Neuronal stem cell (in vitro differentiated cells): ENCODE results near the gene PLAGL1.

Experiments
- DNase-seq: peaks from one replicate; pipeline ENCODE4 v3.0.0-alpha.2; 2013; ENCODE audit warnings: low spot score
- H2AFZ ChIP-seq: one replicate; pipeline ENCODE4 v1.6.1; 2013; ENCODE audit warnings: mild to moderate bottlenecking, low read length, inconsistent platforms
- H2AK5ac ChIP-seq: 2 replicates; pipeline ENCODE4 v1.6.1; 2013; ENCODE audit warnings: low read depth, mild to moderate bottlenecking, inconsistent platforms, low read length, moderate library complexity, mixed read lengths
- H2BK120ac ChIP-seq: 2 replicates; pipeline ENCODE4 v1.6.1; 2013; ENCODE audit warnings: low read depth, mild to moderate bottlenecking, inconsistent platforms, low read length, moderate library complexity, mixed read lengths
- H2BK12ac ChIP-seq: one replicate; pipeline ENCODE4 v1.6.1; 2013; ENCODE audit warnings: low read length, inconsistent platforms
- H2BK15ac ChIP-seq: 2 replicates; pipeline ENCODE4 v1.6.1; 2013; ENCODE audit warnings: mild to moderate bottlenecking, low read length, inconsistent platforms, mixed read lengths
- H2BK5ac ChIP-seq: one replicate; pipeline ENCODE4 v1.6.1; 2013; ENCODE audit warnings: inconsistent platforms, mild to moderate bottlenecking, low read length, moderate library complexity
- H3K14ac ChIP-seq: one replicate; pipeline ENCODE4 v1.6.1; 2013; ENCODE audit warnings: low read length, inconsistent platforms
- H3K18ac ChIP-seq: 2 replicates; pipeline ENCODE4 v1.6.1; 2013; ENCODE audit warnings: low read length, inconsistent platforms
- H3K23ac ChIP-seq: 2 replicates; pipeline ENCODE4 v1.6.1; 2013; ENCODE audit warnings: low read depth, mild to moderate bottlenecking, mixed read lengths, low read length, inconsistent platforms; ENCODE audit not compliant: poor library complexity
- H3K27ac ChIP-seq: replicated peaks from 3 replicates; pipeline ENCODE4 v1.5.1; 2013; ENCODE audit warnings: low read length, inconsistent platforms
- H3K27me3 ChIP-seq, 3 experiments: 2 replicates each; pipeline ENCODE4 v1.6.1; 2013; ENCODE audit warnings: low read length in 3 of 3, mild to moderate bottlenecking in 2 of 3, inconsistent platforms in 1 of 3, low read depth in 1 of 3, mixed read lengths in 1 of 3, moderate library complexity in 1 of 3; ENCODE audit not compliant: control insufficient read depth in 3 of 3, insufficient read depth in 3 of 3
- H3K36me3 ChIP-seq, 2 donors: replicated peaks in 1 of 2; 2 replicates each; pipeline ENCODE4 v1.6.1; 2013; ENCODE audit warnings: low read length in 2 of 2; ENCODE audit not compliant: control insufficient read depth in 2 of 2, insufficient read depth in 2 of 2
- H3K4ac ChIP-seq: 2 replicates; pipeline ENCODE4 v1.6.1; 2013; ENCODE audit warnings: inconsistent platforms, mild to moderate bottlenecking, low read length, moderate library complexity
- H3K4me1 ChIP-seq, 2 donors: 1 replicate in 1 of 2; 2 replicates in 1 of 2; pipeline ENCODE4 v1.6.1; 2013; ENCODE audit warnings: low read length in 2 of 2, low read depth in 1 of 2; ENCODE audit not compliant: control insufficient read depth in 2 of 2, insufficient read depth in 1 of 2
- H3K4me2 ChIP-seq: one replicate; pipeline ENCODE4 v1.6.1; 2013; ENCODE audit warnings: mild to moderate bottlenecking, low read length, inconsistent platforms; ENCODE audit not compliant: insufficient read depth, poor library complexity, severe bottlenecking
- H3K4me3 ChIP-seq, 2 donors: 2 replicates each; pipeline ENCODE4 v1.5.1; 2013; ENCODE audit warnings: low read length in 2 of 2, mild to moderate bottlenecking in 2 of 2, inconsistent platforms in 1 of 2, moderate library complexity in 1 of 2
- H3K79me1 ChIP-seq: one replicate; pipeline ENCODE4 v1.6.1; 2013; ENCODE audit warnings: low read depth, mild to moderate bottlenecking, inconsistent platforms, low read length, moderate library complexity
- H3K9ac ChIP-seq: one replicate; pipeline ENCODE4 v1.6.1; 2013; ENCODE audit warnings: mild to moderate bottlenecking, low read depth, low read length, inconsistent platforms; ENCODE audit not compliant: poor library complexity
- H3K9me3 ChIP-seq, 2 donors: replicated peaks in 1 of 2; 2 replicates each; pipeline versions ENCODE3 to v1.6.1; 2013; ENCODE audit warnings: low read length in 2 of 2, mild to moderate bottlenecking in 2 of 2, inconsistent platforms in 1 of 2, low read depth in 1 of 2, mixed read lengths in 1 of 2, moderate library complexity in 1 of 2; ENCODE audit not compliant: control insufficient read depth in 2 of 2, insufficient read depth in 1 of 2
- H4K8ac ChIP-seq: one replicate; pipeline ENCODE4 v1.6.1; 2013; ENCODE audit warnings: low read depth, mild to moderate bottlenecking, inconsistent platforms, low read length, moderate library complexity
- H4K91ac ChIP-seq: one replicate; pipeline ENCODE4 v1.6.1; 2013; ENCODE audit warnings: low read length, low read depth, mild to moderate bottlenecking, inconsistent platforms; ENCODE audit not compliant: poor library complexity
- WGBS, 2 donors: extraction: QIAGEN DNeasy Blood & Tissue Kit; methylation state at CpG; one replicate each; pipeline ENCODE4 v1.1.7; 2013; ENCODE audit warnings: missing lambda C conversion rate in 2 of 2, mixed read lengths in 1 of 2; ENCODE audit not compliant: insufficient read length in 2 of 2, insufficient replicate concordance in 1 of 2; ENCODE audit errors: extremely low coverage in 2 of 2; 5-methylcytosine and 5-hydroxymethylcytosine counted together

Gene PLAGL1

DNA sequence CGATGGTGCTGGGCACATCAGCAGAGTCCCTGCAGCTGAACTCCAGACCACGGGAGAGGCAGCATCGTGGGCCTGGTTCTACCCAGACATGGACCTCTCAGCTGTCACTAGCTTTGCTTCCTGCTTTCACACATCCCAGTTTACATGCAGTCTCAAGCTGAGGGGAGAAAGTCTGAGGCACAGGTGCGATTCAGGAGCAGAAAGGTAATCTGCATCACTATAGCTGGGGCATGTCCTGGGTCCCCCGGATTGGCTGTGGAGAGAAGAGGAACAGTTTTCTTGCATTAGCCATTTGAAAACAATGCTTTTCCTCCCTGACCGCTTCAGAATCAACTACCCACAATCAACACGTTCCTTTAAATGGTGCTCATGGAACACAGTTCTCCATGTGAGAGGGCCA lies 59.9 kb downstream of the PLAGL1 start:
- Histone ChIP-seq H3K4ac (no peak overlapping the region), H3K9ac (no peak overlapping the region), H3K36me3 (peaks cover 0 to 72% of the 10 kb centered on the region in 2 donors), H2BK15ac (no peak overlapping the region), H4K8ac (no peak overlapping the region), H2BK12ac (no peak overlapping the region), H3K27ac (no peak overlapping the region), H3K18ac (no peak overlapping the region), H2BK120ac (no peak overlapping the region), H3K14ac (no peak overlapping the region), H3K4me3 (no peak overlapping the region), H3K27me3 (no peaks in the 10 kb centered on the region), H3K79me1 (no peaks in the 10 kb centered on the region), H2AFZ (no peak overlapping the region), H4K91ac (no peak overlapping the region), H3K4me1 (peaks cover 0 to 3% of the 10 kb centered on the region in 2 donors), H2BK5ac (no peak overlapping the region), H3K4me2 (no peak overlapping the region), H2AK5ac (no peak overlapping the region), H3K23ac (no peak overlapping the region), H3K9me3 (peaks cover 0 to 17% of the 10 kb centered on the region in 2 donors)
- WGBS, 2 donors, result no CpG with 5 or more reads among the region's 7 CpGs
- no peak for DNase-seq

DNA sequence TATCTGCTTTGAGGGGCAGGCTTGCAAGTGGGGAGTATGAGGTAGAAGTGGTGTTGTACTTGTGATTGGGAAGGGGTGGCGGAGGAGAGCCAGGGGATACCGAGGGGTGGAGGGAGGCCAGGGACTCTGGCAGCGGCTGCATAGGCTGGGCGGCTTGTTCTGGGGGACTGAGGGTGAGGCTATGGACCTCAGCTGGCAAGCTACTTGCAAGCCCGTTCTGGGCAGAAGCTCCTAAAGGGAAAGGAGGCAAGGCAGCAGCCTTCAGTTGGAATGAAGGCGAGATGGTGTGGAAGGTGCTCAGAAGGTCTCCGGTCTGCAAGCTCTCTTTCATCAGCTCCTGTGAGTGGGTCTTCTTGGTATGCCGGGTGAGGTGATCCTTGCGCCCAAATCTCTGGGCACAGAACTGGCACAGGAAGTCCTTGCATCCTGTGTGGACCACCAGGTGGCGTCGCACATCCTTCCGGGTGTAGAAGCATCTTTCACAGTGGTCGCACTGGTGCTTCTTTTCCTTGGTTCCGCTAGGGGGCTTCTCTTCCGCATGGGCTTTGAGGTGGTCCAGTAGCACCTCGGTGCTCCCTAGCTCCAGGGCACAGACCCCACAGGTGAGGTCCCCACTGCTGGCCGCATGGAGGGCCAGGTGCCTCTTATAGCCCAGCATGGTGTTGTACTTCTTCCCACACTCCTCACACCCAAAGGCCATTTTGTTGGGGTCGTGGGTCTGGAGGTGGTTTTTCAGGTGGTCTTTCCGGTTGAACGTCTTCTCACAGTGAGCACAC lies 66.0 kb downstream of the PLAGL1 start:
- H2BK12ac ChIP-seq, result peak overlapping the region; percentile 59
- no peak overlapping the region for H3K27ac ChIP-seq
- peaks cover 0 to 2% of the 10 kb centered on the region in 2 donors for H3K9me3 ChIP-seq
- H3K4me1 ChIP-seq, result peaks cover 0 to 2% of the 10 kb centered on the region in 2 donors
- no peaks in the 10 kb centered on the region for H3K79me1 ChIP-seq
- peaks cover 0 to 19% of the 10 kb centered on the region in 2 donors for H3K36me3 ChIP-seq
- H3K18ac ChIP-seq, result peak overlapping the region; percentile 23
- peak overlapping the region; percentile 8 for H2BK5ac ChIP-seq
- H3K4me2 ChIP-seq, result no peak overlapping the region
- H4K91ac ChIP-seq, result no peak overlapping the region
- no peak overlapping the region for H3K14ac ChIP-seq
- no CpG with 5 or more reads among the region's 20 CpGs for WGBS, 2 donors
- no peak overlapping the region for H3K9ac ChIP-seq
- no peak overlapping the region for H3K23ac ChIP-seq
- DNase-seq, result peak; percentile 68
- H3K4me3 ChIP-seq, result no peak overlapping the region
- H2AK5ac ChIP-seq, result no peak overlapping the region
- H3K4ac ChIP-seq, result no peak overlapping the region
- no peaks in the 10 kb centered on the region for H3K27me3 ChIP-seq
- H2BK15ac ChIP-seq, result peak overlapping the region; percentile 71
- H2AFZ ChIP-seq, result no peak overlapping the region
- H2BK120ac ChIP-seq, result no peak overlapping the region
- H4K8ac ChIP-seq, result no peak overlapping the region

GRCh38 chr6:143940011-143940597 lies 68.0 kb downstream of the PLAGL1 start:
- Histone ChIP-seq H2BK12ac (no peak overlapping the region), H3K23ac (no peak overlapping the region), H4K91ac (no peak overlapping the region), H2BK120ac (no peak overlapping the region), H3K9me3 (peaks cover 0 to under 1% of the 10 kb centered on the region in 2 donors), H3K4ac (no peak overlapping the region), H4K8ac (no peak overlapping the region), H2BK5ac (no peak overlapping the region), H3K79me1 (no peaks in the 10 kb centered on the region), H3K9ac (no peak overlapping the region), H2AFZ (no peak overlapping the region), H3K4me1 (peaks cover 0 to 2% of the 10 kb centered on the region in 2 donors), H2BK15ac (no peak overlapping the region), H3K4me2 (no peak overlapping the region), H3K27ac (no peak overlapping the region), H3K36me3 (peaks cover 0 to 7% of the 10 kb centered on the region in 2 donors), H3K4me3 (no peak overlapping the region), H3K27me3 (no peaks in the 10 kb centered on the region), H3K18ac (no peak overlapping the region), H2AK5ac (no peak overlapping the region), H3K14ac (no peak overlapping the region)
- no CpG with 5 or more reads among the region's 4 CpGs for WGBS, 2 donors
- DNase-seq, result no peak

- Histone ChIP-seq H2BK5ac (no peak overlapping the region), H2BK120ac (no peak overlapping the region), H4K8ac (no peak overlapping the region), H2BK12ac (no peak overlapping the region), H2AFZ (no peak overlapping the region), H3K4me3 (no peak overlapping the region), H3K9me3 (peaks cover 0 to 3% of the 10 kb centered on the region in 2 donors), H3K36me3 (peaks cover 0 to 7% of the 10 kb centered on the region in 2 donors), H4K91ac (no peak overlapping the region), H3K27ac (no peak overlapping the region), H3K4ac (no peak overlapping the region), H3K14ac (no peak overlapping the region), H3K23ac (no peak overlapping the region), H3K4me2 (no peak overlapping the region), H3K9ac (no peak overlapping the region), H3K79me1 (peaks cover 1% of the 10 kb centered on the region), H3K18ac (no peak overlapping the region), H2AK5ac (no peak overlapping the region), H2BK15ac (no peak overlapping the region), H3K4me1 (peaks cover 0 to 2% of the 10 kb centered on the region in 2 donors), H3K27me3 (no peaks in the 10 kb centered on the region)
- WGBS, 2 donors, result no CpG with 5 or more reads among the region's 4 CpGs
- no peak for DNase-seq
Observed at GRCh38 chr6:143939364-143939763, 68.7 kb downstream of the PLAGL1 start.
